Ishikawa (cell line): ENCODE measurements around the gene PIM3.

ENCODE experiments used
- CEBPB ChIP-seq: IDR thresholded peaks from 2 replicates; pipeline ENCODE4 v1.6.1; 2012
- CREB1 ChIP-seq: IDR thresholded peaks from 2 replicates; pipeline ENCODE4 v1.6.1; 2012; ENCODE audit warnings: low read depth
- EGR1 ChIP-seq: IDR thresholded peaks from 2 replicates; pipeline ENCODE4 v1.6.1; 2012
- EP300 ChIP-seq: IDR thresholded peaks from 2 replicates; pipeline ENCODE4 v1.6.1; 2012; ENCODE audit warnings: borderline replicate concordance
- FOXM1 ChIP-seq: IDR thresholded peaks from 2 replicates; pipeline ENCODE4 v1.6.1; 2012; ENCODE audit warnings: low read depth, borderline replicate concordance
- NFIC ChIP-seq: IDR thresholded peaks from 2 replicates; pipeline ENCODE4 v1.6.1; 2012
- RAD21 ChIP-seq: IDR thresholded peaks from 2 replicates; pipeline ENCODE4 v1.6.1; 2012; ENCODE audit warnings: low read depth
- TAF1 ChIP-seq: IDR thresholded peaks from 2 replicates; pipeline ENCODE4 v1.6.1; 2012; ENCODE audit warnings: low read depth, mild to moderate bottlenecking
- TCF12 ChIP-seq: IDR thresholded peaks from 2 replicates; pipeline ENCODE4 v1.6.1; 2012; ENCODE audit warnings: low read depth
- TEAD4 ChIP-seq: IDR thresholded peaks from 2 replicates; pipeline ENCODE4 v1.6.1; 2012
- YY1 ChIP-seq: IDR thresholded peaks from 2 replicates; pipeline ENCODE4 v1.6.1; 2012; ENCODE audit warnings: low read depth
- ZBTB7A ChIP-seq: IDR thresholded peaks from 2 replicates; pipeline ENCODE4 v1.6.1; 2012; ENCODE audit warnings: low read depth
- TF ChIP-seq, protein P1 (sequence below): IDR thresholded peaks from 2 replicates; pipeline ENCODE4 v1.6.1; 2012
- TF ChIP-seq, protein P2 (sequence below): IDR thresholded peaks from 2 replicates; pipeline ENCODE4 v1.6.1; 2012; ENCODE audit warnings: low read depth, mild to moderate bottlenecking
- TF ChIP-seq, protein P3 (sequence below): IDR thresholded peaks from 2 replicates; pipeline ENCODE4 v1.6.1; 2012

The PIM3 gene

DNA sequence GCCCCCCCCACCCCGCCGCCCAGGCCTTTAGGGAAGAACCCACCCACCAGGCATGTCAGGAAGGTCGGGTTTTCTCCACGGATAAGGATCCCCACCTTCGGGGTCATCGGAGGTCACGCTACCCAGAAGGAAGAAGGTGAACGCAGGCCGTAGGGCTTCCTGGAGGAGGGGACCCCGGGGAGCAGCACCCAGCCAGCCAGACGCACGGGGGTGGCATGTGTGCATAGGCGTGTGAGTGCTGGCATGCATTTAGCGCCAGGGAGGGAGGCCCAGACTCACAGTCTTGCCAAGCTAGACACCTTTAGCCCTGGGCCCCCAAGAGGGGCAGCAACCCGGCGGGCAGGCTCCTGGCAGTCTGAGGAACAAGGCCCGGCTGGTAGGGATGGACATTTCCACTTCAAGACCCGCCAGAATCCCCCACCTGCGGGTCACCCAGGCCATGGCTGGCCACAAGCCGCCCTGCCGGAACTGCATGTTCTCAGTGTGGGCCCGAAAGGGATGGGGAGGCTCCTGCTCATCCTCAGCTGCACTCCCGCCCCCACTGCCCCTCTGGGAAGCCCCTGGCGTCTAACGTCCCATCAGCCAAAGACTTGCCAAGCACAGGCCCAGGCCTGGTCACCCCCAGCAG is 16.7 kb upstream of the PIM3 start:
- TF ChIP-seq CEBPB, result no peak

DNA sequence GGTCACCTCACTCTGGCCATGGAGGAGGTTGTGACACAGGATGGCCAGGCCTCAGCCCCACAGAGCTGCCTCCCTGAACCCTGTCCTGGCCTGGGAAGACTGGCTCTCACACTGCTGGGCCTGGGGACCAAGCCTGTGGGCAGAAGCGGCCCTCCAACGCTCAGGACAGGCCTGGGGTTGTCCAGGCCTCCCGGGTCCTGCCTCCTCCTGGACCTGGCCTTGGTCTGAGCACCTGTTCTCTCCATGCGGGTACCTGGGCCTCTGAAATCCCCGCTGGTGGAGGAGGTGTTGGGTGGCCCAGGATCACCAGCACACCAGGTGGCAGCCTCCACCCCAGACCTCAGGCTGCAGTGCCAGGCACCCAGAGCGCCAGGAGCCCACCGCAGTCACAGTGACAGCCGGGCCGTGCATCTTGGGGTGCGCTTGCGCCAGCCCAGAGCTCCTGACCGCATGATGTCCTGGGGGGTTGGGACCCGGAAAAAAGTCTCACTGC is 16.1 kb upstream of the PIM3 start:
- TF ChIP-seq TAF1 (no peak), ZBTB7A (no peak), CREB1 (no peak), EP300 (no peak)
- TF ChIP-seq, protein P1, sequence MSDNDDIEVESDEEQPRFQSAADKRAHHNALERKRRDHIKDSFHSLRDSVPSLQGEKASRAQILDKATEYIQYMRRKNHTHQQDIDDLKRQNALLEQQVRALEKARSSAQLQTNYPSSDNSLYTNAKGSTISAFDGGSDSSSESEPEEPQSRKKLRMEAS, result no peak

DNA sequence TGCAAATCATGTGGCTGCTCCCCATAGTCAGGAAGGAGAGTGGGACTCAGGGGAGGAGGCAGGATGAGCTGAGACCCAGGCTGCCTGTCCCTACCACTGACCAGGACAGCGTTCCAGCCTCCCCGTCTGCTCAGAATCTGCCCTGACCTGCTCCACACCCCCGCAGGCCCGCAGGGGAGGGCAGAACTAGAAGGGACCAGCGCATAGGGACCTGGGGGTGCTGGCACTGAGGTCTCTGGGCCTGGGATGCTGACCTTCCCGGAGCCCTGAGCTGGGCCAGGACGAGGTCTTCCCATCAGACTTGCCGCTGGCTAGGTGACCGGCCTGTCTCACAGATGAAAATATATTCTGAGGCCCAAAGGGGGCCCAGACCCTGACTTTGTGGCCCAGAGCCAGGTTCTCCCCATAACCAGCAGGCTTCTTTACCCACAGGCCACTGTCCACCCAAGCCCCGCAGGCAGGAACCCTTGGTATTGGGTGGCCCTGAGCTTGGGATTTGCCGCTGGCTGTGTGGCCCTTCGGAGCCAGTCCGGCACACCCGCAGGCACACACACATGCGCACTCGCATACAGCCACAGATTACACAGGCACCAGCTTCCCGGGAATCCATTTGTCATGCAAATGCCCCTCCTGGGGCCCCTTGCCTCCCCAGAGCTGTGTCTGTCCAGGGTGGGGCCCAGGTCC is 13.8 kb upstream of the PIM3 start:
- no peak for TF ChIP-seq TAF1
- no peak for TF ChIP-seq RAD21
- TF ChIP-seq FOXM1, result no peak
- TF ChIP-seq NFIC, result no peak
- no peak for TF ChIP-seq YY1
- TF ChIP-seq EGR1, result no peak
- no peak for TF ChIP-seq TCF12
- TF ChIP-seq ZBTB7A, result no peak
- no peak for TF ChIP-seq EP300
- no peak for TF ChIP-seq TEAD4
- TF ChIP-seq CEBPB, result no peak
- TF ChIP-seq, protein P2, sequence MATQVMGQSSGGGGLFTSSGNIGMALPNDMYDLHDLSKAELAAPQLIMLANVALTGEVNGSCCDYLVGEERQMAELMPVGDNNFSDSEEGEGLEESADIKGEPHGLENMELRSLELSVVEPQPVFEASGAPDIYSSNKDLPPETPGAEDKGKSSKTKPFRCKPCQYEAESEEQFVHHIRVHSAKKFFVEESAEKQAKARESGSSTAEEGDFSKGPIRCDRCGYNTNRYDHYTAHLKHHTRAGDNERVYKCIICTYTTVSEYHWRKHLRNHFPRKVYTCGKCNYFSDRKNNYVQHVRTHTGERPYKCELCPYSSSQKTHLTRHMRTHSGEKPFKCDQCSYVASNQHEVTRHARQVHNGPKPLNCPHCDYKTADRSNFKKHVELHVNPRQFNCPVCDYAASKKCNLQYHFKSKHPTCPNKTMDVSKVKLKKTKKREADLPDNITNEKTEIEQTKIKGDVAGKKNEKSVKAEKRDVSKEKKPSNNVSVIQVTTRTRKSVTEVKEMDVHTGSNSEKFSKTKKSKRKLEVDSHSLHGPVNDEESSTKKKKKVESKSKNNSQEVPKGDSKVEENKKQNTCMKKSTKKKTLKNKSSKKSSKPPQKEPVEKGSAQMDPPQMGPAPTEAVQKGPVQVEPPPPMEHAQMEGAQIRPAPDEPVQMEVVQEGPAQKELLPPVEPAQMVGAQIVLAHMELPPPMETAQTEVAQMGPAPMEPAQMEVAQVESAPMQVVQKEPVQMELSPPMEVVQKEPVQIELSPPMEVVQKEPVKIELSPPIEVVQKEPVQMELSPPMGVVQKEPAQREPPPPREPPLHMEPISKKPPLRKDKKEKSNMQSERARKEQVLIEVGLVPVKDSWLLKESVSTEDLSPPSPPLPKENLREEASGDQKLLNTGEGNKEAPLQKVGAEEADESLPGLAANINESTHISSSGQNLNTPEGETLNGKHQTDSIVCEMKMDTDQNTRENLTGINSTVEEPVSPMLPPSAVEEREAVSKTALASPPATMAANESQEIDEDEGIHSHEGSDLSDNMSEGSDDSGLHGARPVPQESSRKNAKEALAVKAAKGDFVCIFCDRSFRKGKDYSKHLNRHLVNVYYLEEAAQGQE, result no peak
- TF ChIP-seq, protein P1, result no peak
- TF ChIP-seq CREB1, result no peak
- TF ChIP-seq, protein P3, sequence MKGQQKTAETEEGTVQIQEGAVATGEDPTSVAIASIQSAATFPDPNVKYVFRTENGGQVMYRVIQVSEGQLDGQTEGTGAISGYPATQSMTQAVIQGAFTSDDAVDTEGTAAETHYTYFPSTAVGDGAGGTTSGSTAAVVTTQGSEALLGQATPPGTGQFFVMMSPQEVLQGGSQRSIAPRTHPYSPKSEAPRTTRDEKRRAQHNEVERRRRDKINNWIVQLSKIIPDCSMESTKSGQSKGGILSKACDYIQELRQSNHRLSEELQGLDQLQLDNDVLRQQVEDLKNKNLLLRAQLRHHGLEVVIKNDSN, result no peak

DNA sequence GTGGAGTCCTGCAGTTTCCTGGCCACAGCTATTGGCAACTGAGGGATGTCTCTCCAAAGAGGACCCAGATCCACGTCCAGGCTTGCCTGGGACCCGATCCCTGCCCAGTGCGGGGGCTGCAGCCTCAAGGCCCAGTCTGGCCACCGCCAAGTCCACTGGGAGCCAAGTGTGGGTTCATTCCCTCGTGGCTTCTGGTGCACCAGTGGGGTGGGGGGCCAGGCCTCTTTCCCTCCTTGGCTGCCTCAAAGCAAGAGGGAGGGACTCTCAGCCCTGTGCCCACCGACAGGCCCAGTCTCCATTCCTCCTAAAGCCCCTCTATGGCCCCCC is 13.3 kb upstream of the PIM3 start:
- no peak for TF ChIP-seq CEBPB
- no peak for TF ChIP-seq FOXM1
- no peak for TF ChIP-seq RAD21
- TF ChIP-seq TEAD4, result no peak

DNA sequence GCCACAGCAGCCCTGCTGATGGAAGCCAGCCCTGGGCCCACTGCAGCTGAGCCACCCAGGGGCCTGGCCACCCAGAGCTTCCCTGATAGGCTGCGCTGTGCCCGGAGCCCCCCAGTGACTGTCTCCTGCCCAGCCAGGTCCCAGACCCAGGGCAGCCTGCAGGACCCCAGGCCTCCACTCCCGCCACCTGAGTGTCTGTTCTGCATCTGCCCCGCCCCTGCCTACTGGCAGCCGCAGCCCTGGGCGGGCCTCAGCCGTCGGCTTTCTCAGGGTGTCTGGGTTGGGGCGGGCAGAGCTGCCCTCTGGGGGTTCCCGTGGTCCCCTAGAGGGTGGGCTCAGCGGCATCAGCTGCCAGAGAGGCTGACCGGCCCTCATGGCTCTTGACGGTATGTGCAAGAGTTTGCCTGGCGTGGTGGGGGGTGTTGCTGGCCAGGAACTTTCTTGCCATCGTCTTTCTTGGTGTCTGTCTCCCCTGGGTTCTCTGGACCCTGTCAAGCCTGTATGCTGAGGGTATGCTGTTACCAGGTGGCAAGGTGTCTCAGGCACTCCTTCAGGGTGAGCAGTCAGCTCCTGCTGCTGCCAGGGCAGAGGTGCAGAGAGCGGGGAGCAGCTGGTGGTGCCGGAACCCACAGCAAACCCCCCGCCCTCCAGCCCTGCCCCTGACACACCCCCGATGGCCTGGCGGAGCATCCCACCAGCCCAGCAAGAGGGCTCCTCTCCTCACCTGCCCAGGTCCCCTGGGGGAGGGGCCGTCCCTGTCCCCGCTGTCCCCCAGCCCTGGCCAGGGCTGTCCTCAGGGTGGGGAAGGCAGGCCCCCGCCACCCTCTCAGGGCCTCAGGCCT is 12.2 kb upstream of the PIM3 start:
- TF ChIP-seq, protein P1, result no peak
- TF ChIP-seq FOXM1, result no peak
- TF ChIP-seq, protein P2, result no peak
- TF ChIP-seq RAD21, result no peak
- no peak for TF ChIP-seq CREB1
- no peak for TF ChIP-seq NFIC
- no peak for TF ChIP-seq TEAD4
- no peak for TF ChIP-seq TCF12
- TF ChIP-seq EGR1, result no peak
- no peak for TF ChIP-seq ZBTB7A
